Neural progenitor cell (in vitro differentiated cells): ENCODE data around the gene PFDN6. TPM values are rescaled to one million over a fixed set of nuclear protein-coding genes. Genes with fewer than 3 reads are reported as not detected.

Source experiments
- DNase-seq: peaks from one replicate; pipeline ENCODE4 v3.0.0-alpha.2; 2016; ENCODE audit warnings: low spot score
- H2AFZ ChIP-seq: fragments of 200-600 bp; sonication (generic); replicated peaks from 2 replicates; pipeline ENCODE4 v1.6.1; 2016; ENCODE audit warnings: antibody characterized with exemption
- H3F3A ChIP-seq: fragments of 200-600 bp; sonication (generic); 2 replicates; pipeline ENCODE4 v1.6.1; 2016; ENCODE audit warnings: antibody characterized with exemption, low read depth
- H3K27ac ChIP-seq: fragments of 200-600 bp; sonication (generic); 2 replicates; pipeline ENCODE4 v1.5.1; 2016; ENCODE audit warnings: mild to moderate bottlenecking
- H3K27me3 ChIP-seq: fragments of 200-600 bp; sonication (generic); 2 replicates; pipeline ENCODE4 v1.6.1; 2016; ENCODE audit warnings: mild to moderate bottlenecking, moderate library complexity
- H3K36me3 ChIP-seq: fragments of 200-600 bp; sonication (generic); 2 replicates; pipeline ENCODE4 v1.5.1; 2016
- H3K4me1 ChIP-seq: fragments of 200-600 bp; sonication (generic); 2 replicates; pipeline ENCODE4 v1.6.1; 2016; ENCODE audit warnings: mixed run types
- H3K4me2 ChIP-seq: fragments of 200-600 bp; sonication (generic); 2 replicates; pipeline ENCODE4 v1.6.1; 2016
- H3K4me3 ChIP-seq: fragments of 200-600 bp; sonication (generic); 2 replicates; pipeline ENCODE4 v1.5.1; 2016
- H3K79me2 ChIP-seq: fragments of 200-600 bp; sonication (generic); 2 replicates; pipeline ENCODE4 v1.6.1; 2016; ENCODE audit warnings: low read depth
- H3K9ac ChIP-seq: fragments of 200-600 bp; sonication (generic); 2 replicates; pipeline ENCODE4 v1.6.1; 2016
- H3K9me3 ChIP-seq: fragments of 200-600 bp; sonication (generic); 2 replicates; pipeline ENCODE4 v1.5.1; 2016; ENCODE audit warnings: low read depth
- H4K20me1 ChIP-seq: fragments of 200-600 bp; sonication (generic); 2 replicates; pipeline ENCODE4 v1.6.1; 2016; ENCODE audit warnings: low read depth
- H3K27ac Mint-ChIP-seq: 3 replicates; pipeline ENCODE4 v1.8.0; 2021; ENCODE audit warnings: mixed read lengths
- H3K27me3 Mint-ChIP-seq: 2 replicates; pipeline ENCODE4 v1.8.0; 2022; ENCODE audit warnings: low read depth, mild to moderate bottlenecking, inconsistent platforms, moderate library complexity, mixed read lengths; ENCODE audit not compliant: insufficient read depth
- H3K36me3 Mint-ChIP-seq: 3 replicates; pipeline ENCODE4 v1.8.0; 2021; ENCODE audit warnings: mixed read lengths
- H3K4me1 Mint-ChIP-seq: 3 replicates; pipeline ENCODE4 v1.8.0; 2021; ENCODE audit warnings: mixed read lengths
- H3K4me3 Mint-ChIP-seq: 3 replicates; pipeline ENCODE4 v1.8.0; 2021; ENCODE audit warnings: mild to moderate bottlenecking, moderate library complexity, mixed read lengths
- H3K9me3 Mint-ChIP-seq: 3 replicates; pipeline ENCODE4 v1.8.0; 2020; ENCODE audit warnings: mixed read lengths
- CTCF ChIP-seq: fragments of 200-600 bp; sonication (generic); IDR thresholded peaks from 2 replicates; pipeline ENCODE4 v1.5.1; 2017; ENCODE audit warnings: antibody characterized with exemption, mild to moderate bottlenecking
- EZH2 ChIP-seq: fragments of 200-600 bp; sonication (generic); IDR thresholded peaks from 2 replicates; pipeline ENCODE4 v1.6.1; 2017; ENCODE audit warnings: antibody characterized with exemption, mild to moderate bottlenecking, moderate library complexity
- EZH2phosphoT487 ChIP-seq: fragments of 200-600 bp; sonication (generic); IDR thresholded peaks from 2 replicates; pipeline ENCODE4 v1.6.1; 2017; ENCODE audit warnings: antibody characterized with exemption
- total RNA-seq: library from RNA; depleted of rRNA; stranded (reverse); fragments of >200 nt; gene quantifications from 2 replicates; pipeline ENCODE4 v1.2.3, GENCODE V29; 2015; ENCODE audit warnings: low replicate concordance

Gene PFDN6
- total RNA-seq, 1 donor from 2014 or later, result 35.6 TPM

GRCh38 chr6:33298773-33299236 is 9.4 kb downstream of the PFDN6 start, which contains the start of gene RGL2:
RGL2 (minus strand) TSS chr6:33298942; CDS start chr6:33298610, 332 bp downstream.
- H3K4me1 ChIP-seq, result peaks cover 5% of the 10 kb centered on the region
- H3K27me3 ChIP-seq, result no peaks in the 10 kb centered on the region
- peak within 1 kb of the TSS; percentile 84 for H2AFZ ChIP-seq
- Mint-ChIP-seq H3K9me3 (no peaks in the 10 kb centered on the region), H3K36me3 (peaks cover 8% of the 10 kb centered on the region), H3K4me3 (peak within 1 kb of the TSS; percentile 99), H3K27ac (peak within 1 kb of the TSS; percentile 99), H3K27me3 (peaks cover 5% of the 10 kb centered on the region), H3K4me1 (peaks cover 29% of the 10 kb centered on the region)
- no peaks in the 10 kb centered on the region for H3K36me3 ChIP-seq
- peak; percentile 60 for DNase-seq
- peaks cover 26% of the 10 kb centered on the region for H4K20me1 ChIP-seq
- H3K9ac ChIP-seq, result peak within 1 kb of the TSS; percentile 68
- peak within 1 kb of the TSS; percentile 95 for H3K27ac ChIP-seq
- peak within 1 kb of the TSS; percentile 86 for H3K4me2 ChIP-seq
- H3K9me3 ChIP-seq, result no peaks in the 10 kb centered on the region
- TF ChIP-seq EZH2 (no peak), CTCF (no peak), EZH2phosphoT487 (no peak)
- H3F3A ChIP-seq, result peaks cover 33% of the 10 kb centered on the region
- H3K79me2 ChIP-seq, result peaks cover 39% of the 10 kb centered on the region
- peak within 1 kb of the TSS; percentile 90 for H3K4me3 ChIP-seq

GRCh38 chr6:33299237-33299944 is 10.0 kb downstream of the PFDN6 start:
- peak overlapping the region; percentile 84 for H2AFZ ChIP-seq

GRCh38 chr6:33301877-33302276 is 12.5 kb downstream of the PFDN6 start:
- Histone ChIP-seq H3K27me3 (no peaks in the 10 kb centered on the region), H4K20me1 (peaks cover 30% of the 10 kb centered on the region), H3K9ac (no peak overlapping the region), H2AFZ (no peak overlapping the region), H3K36me3 (no peaks in the 10 kb centered on the region), H3K27ac (no peak overlapping the region), H3F3A (peaks cover 33% of the 10 kb centered on the region), H3K4me3 (no peak overlapping the region), H3K4me1 (peaks cover 5% of the 10 kb centered on the region), H3K9me3 (no peaks in the 10 kb centered on the region), H3K79me2 (peaks cover 39% of the 10 kb centered on the region), H3K4me2 (no peak overlapping the region)
- H3K27ac Mint-ChIP-seq, result no peak overlapping the region
- no peak for DNase-seq
- H3K9me3 Mint-ChIP-seq, result no peaks in the 10 kb centered on the region
- TF ChIP-seq CTCF (no peak), EZH2 (no peak), EZH2phosphoT487 (no peak)
- peaks cover 5% of the 10 kb centered on the region for H3K27me3 Mint-ChIP-seq
- peaks cover 25% of the 10 kb centered on the region for H3K4me1 Mint-ChIP-seq
- peak overlapping the region; percentile 50 for H3K4me3 Mint-ChIP-seq
- peaks cover 9% of the 10 kb centered on the region for H3K36me3 Mint-ChIP-seq

More at GRCh38 chr6:33299237-33299944, 10.0 kb downstream of the PFDN6 start:
- Histone ChIP-seq H3K36me3 (no peaks in the 10 kb centered on the region), H3K27ac (peak overlapping the region; percentile 95), H4K20me1 (peaks cover 29% of the 10 kb centered on the region), H3K9me3 (no peaks in the 10 kb centered on the region), H3K4me1 (peaks cover 5% of the 10 kb centered on the region), H3F3A (peaks cover 33% of the 10 kb centered on the region), H3K4me2 (peak overlapping the region; percentile 86), H3K79me2 (peaks cover 39% of the 10 kb centered on the region), H3K27me3 (no peaks in the 10 kb centered on the region), H3K4me3 (peak overlapping the region; percentile 90), H3K9ac (peak overlapping the region; percentile 68)
- DNase-seq, result peak; percentile 96
- Mint-ChIP-seq H3K27me3 (peaks cover 5% of the 10 kb centered on the region), H3K36me3 (peaks cover 9% of the 10 kb centered on the region), H3K4me1 (peaks cover 29% of the 10 kb centered on the region), H3K27ac (peak overlapping the region; percentile 98), H3K9me3 (no peaks in the 10 kb centered on the region), H3K4me3 (peak overlapping the region; percentile 99)
- TF ChIP-seq CTCF, result peak; percentile 84
- no peak for TF ChIP-seq EZH2
- no peak for TF ChIP-seq EZH2phosphoT487
